ENCODE data around the gene STK4.

The STK4 gene

DNA sequence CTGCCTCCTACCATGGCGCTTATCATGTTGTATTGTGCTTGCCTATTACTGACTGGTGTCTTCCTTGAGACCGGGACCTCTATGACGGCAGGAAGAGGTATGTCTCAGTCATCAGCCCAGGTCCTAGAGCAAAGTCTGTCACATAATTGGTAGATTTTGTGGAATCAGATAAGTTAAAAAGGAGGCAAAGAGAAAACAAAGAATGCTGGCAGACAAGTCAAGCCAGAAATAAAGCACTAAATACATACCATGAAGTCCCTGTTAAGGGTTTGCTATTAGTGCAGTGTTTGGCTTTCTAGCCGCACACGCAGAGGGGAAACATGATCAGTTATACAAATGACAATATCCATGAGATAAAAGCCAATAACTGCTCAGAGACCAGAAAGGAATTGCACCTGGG is 12.1 kb upstream of the STK4 start:
- no peak for DNase-seq (ENCODE audit: low spot score)

DNA sequence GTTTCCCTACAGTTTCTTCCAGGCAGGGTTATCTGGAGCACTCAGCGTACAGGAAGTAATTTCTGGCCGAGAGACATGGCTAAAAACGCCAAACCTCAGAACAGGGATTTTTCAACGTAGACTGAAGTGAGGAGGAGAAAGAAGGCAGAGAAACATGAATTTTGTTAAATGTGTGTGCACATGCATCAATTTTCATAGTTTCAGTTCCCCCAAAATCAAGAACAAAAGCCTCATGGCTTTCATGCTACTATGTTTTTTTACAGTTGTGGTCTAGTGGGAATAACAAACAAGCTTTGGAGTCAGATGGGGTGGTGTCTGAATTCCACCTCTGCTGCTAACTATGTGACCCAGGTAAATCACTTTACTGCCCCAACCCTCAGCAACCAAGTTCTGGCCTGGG is 11.0 kb upstream of the STK4 start:
- DNase-seq (ENCODE audit: low spot score): no peak

DNA sequence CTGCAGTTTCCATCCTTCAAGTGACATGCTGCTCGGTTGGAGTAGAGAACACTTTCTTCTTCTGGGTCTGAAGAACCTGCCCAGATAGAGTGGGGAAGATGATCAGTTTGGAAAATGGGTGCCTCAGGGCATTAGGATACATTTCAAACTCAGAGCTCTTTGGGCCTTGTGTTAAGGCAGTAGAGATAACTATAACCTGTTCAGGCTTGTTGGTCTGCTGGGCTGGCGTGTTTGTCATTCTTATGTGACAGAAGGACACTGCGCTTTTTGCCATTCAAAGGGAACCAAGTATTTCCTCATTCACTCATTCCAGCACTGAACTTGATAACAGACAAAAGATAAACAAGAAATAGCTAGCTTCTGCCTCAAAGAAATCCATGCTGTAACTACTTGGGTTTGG is 9.9 kb upstream of the STK4 start:
- DNase-seq (ENCODE audit: low spot score): no peak

DNA sequence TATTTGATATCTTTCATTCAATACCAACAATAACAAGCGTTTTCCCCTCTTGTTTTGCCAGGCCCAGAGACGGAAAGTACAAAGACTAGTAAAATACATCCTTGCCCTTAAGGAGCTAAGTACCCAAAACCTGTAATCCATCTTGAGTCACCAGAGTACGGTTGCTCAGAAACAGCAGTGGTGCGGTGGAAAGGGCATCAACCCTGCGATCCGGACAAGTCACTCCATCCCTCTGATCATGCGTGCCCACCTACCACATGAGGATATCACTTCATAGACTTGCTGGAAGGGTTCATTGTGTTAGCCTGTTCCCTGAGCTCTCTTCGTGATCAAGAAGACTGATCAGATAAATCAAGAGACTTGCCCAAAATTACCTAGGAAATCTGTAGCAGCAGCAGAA is 8.0 kb upstream of the STK4 start:
- no peak for DNase-seq (ENCODE audit: low spot score)

DNA sequence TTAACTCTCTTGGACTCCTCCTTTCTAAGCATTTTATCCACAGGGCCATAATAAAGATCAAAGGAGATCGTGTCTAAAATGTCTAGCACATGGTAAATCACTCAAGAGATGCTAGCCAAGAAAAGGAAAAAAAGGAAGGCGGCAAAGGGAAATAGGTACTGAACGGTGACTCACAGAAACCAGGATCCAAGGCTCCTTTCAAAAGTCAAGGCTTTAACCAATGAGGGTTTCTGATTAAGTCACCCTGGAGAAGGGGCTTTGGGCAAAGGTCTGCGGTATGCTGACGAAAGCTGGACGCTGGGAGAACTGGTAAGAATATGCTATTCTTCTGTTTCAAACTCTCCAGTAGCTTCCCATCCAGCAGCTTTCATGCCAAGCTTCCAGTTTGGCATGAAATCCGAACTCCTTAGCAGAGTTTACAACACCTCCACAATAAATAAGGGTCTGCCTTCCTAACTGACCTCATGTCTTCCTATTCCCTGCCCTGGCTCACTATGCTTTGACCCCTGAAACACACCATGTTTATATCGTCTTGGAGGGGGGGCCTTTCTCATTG is 7.2 kb upstream of the STK4 start:
- no peak for DNase-seq (ENCODE audit: low spot score)

DNA sequence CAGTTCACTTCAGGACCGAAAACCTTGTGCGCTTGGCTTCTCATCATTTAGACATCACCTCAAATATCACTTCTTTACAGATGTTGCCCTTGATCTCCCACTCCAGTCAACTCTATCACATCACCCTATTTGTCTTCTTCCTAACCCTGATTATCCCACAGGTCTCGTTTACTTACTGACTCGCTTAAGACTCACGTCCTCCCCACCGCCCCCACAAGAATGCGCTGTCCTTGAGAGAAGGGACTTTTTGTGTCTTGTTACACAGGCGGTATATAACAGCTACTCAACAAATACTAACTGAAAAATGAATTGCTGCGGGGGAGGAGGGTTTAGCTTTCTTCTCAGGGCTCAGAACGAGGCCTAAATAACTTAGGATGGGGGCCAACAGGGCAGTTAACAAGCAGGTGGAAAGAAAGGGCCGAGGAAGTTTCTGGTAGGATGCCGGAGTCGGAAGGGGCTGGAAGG is 6.6 kb upstream of the STK4 start:
- peak; percentile 52 for DNase-seq (ENCODE audit: low spot score)

DNA sequence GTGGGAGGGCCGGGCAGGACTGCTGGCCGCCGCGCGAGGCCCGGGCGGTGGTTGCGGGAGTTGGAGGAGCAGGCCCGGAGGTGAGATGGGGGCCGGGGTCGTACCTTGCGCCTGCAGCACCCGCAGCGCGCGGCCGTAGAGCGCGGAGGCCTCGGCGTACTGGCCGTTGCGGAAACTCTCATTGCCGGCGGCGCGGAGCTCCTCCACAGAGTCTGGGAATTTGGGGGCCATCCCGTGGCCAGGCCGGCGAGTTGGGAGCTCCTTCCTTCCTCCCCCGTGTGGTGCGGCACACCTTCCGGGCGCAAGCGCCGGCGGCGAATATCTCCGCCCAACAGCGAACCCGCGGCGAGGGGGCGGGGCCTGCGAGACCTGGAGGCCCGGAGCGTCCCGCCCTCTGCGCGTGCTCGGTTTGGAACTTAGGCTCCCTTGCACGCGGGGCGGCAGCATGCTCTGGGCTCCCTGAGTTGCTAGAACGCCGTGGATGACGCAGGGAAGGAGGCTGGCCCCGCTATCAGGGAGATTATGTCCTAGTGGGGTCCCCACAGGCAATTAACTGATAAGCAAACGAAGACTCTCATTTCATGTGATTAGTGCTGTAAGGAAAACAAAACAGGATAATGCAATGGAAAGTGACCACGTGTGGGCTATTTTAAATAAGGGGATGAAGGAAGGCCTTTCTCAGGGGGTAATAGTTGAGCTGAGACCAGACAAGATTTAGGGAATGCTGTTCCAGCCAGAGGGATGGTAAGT is 6.0 kb upstream of the STK4 start, which contains the start of gene TOMM34:
TSS of gene TOMM34 (minus strand) at position 295 of the 750 bp plus-strand sequence. CDS start at position 231, 64 bp downstream.
- peak; percentile 99 for DNase-seq (ENCODE audit: low spot score)

DNA sequence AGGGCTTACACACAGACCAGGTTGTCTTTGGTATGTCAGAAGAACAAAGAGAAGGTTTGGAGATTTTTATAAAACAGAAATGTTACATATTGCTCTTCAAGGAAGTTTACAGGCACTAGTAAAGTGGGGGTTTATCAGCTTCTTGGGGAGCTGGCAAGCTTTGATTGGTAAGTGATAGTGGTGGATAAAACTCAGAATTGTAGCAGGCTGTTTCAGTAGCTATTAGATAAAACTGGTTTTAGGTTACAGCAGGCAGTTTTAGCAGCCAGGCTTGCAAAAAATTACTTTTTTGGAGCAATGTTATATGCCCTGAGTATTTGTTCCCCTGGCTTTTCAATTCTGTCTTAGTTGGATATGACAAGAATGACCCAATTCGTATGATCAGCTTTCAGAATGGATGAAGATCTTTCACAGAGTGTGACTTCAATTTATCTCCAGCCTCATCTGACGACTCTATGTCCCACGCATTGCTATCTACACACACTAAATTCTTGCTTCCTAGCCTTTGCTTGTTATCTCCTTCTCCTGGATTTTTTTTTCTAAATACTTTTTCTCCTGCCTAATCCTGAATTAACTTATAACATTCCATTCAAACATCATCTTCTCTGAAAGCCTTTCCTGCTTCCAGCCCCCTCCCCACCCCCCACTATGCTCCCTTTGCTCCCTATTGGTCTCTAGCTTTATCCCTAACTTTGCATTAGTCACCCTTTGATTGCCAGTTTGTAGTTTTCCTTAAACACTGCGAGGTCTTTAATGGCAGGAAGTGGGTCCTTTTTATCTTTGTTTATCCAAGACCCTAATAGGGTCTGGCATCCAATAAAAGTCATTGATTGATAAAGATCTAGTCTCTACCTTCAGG is 5.1 kb upstream of the STK4 start:
- no peak for DNase-seq (ENCODE audit: low spot score)

DNA sequence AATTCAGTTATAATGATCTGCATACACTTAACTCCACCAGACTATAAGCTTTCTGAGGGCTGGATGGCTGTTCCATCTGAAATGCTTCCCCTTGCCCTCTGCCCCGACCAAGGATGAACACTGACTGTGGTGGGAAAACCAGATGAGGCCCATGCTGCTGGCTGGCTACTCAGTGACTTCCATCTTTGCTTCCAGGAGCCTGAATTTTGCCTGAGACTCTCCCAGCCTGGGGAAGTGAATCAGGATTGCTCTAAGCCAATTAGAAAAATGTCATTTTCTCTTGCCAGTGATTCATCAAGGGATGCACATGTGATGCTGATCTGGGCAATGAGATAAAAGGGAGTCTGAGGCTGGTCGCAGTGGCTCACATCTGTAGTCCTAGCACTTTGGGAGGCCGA is 4.4 kb upstream of the STK4 start:
- DNase-seq (ENCODE audit: low spot score): peak; percentile 74

DNA sequence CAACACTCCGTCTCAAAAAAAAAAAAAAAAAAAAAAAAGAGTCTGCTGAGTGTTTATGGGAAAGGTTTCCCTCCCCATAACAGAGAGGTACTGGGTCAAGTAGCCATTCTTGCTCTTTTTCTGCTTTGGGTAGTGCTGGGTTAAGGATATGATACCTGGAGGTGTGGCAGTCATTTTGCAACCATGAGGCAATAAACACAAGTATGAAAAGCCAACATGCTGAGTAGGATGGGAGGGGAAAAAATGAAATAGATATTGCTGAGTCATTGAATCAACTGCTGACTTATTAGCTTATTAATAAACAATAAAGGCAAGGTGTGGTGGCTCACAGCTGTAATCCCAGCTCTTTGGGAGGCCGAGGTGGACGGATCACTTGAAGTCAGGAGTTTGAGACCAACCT is 3.8 kb upstream of the STK4 start:
- no peak for DNase-seq (ENCODE audit: low spot score)

DNA sequence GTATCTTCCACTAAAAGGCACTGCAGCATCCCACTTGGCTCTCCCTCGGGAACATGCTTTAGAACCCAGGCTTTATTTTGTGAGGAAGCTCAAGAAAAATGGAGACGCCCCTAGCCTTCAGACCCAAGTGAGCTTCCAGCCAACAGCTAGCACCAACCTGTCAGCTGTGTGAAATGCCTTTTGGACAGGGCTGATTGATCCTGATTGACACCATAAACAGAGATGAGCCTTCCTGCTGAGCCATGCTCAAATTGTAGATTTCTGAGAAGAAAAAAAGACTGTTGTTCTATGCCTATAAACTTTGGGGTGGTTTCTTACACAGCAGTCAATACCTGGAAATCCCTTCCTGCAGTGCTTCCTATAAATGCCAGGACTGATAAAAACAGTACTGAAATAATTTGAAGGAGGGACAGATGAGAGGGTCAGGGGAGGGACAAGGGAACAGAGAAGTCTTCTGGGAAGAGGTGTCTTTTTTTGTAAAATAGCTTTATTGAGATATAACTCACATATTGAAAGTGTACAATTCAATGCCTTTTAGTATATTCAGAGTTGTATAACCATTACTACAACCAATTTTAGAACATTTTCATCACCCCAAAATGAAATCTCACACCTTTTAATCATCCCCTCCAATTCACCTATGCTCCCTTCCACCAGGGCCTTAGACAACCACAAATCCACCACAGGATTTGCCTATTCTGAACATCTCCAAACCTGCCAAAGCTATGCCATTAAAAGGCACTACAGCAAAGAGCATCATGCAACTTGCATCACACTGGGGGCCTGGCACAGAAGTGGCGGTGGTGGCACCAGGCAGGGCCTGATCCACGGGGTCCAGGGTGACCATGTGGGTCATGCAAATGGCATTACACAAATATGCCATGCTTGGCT is 2.7 kb upstream of the STK4 start:
- no peak for DNase-seq (ENCODE audit: low spot score)

DNA sequence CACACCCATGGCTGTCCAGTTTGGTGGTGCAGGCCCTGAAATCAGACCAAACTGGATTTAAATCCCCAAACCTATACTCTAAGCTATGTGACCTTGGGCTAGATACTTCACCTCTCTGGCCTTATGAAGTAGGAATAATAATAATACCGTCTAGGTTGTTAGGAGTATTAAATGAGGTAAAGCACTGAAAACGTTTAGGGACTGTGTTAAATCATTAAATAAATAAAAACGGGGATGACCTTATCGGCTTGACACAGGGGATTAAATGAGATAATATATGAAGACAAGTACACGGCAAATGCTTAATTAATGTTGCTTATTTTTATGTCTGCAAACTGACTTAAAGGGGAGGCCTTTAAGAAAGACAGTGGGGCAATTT is 672 bp upstream of the STK4 start:
- no peak for DNase-seq (ENCODE audit: low spot score)

DNA sequence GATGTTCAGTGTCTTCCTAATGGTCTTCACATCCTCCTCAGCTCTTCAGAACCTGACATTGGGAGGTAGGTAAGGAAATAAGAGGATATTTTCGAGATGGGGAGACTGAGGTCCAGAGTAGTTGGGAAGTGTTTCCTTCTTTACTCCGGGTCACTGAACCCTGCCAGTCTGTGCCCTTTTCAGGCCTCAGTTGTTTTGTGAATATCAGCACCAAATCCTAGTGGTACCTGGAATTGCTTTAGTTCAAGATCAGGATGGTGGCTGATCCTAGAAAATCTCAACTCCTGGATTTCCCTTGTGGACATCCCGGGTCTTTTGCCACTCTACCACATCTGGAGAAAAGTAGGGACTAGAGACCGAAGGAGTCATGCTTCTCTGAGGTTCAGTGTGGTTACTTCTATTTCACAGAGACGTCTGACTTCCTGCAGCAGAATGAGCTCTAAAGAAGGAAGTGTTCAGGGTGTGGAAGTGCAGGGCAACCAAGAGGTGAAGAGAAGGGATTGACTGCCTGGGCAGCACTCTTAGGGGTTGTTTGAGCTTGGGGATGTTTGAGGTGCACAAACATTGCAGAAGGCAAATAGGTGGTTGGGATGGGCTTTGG is 995 bp downstream of the STK4 start:
- DNase-seq (ENCODE audit: low spot score): no peak

DNA sequence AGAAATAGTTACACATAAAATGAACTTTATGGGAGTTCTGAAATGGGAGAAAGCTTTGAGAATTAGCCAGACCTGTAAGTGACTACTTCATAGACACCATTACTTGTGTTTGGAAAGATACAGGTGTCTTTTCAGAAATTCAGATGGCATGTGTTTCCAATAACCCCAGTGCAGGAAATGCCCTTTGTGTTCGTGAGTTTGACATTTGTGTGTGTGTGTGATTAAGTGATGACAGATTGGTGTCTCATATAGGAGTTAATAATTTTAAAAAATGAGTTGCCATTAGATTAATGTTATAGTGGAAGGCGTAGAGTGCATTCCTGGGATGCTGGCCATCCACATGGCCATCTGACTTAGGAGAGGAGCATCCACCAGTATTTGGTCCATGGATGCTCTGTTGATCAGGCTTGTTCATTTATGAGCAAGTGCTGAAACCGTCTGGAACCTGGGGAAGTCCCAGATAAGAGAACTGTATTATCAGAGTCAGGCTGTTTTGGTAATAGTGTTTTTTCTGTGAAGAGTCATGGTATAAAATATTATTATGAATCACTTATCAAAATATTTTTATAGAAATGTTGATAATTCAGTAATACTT is 3.1 kb downstream of the STK4 start:
- DNase-seq (ENCODE audit: low spot score): no peak

DNA sequence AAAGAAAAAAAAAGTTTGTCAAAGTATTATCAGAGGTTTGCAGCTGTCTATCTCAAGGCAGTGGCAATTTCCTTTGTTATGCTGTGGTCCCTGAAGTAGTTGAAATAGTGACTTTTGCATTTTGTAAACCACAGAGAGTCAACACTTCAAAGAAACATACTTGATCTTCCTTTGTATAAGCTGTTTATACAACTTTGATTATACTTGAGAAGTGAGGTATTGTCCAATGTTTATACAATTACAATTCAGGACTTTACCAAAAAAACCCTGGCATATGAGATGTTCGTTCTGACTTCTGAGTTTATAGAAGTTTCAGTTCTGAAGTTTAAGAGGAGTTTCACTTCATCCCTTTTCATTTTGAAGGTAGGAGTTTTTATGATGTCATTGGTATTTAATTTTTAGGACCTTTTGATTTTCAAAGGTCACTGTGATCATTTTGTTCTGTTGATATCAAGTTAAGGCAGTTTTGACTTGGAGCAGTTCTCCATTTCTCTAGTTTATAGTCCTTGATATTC is 4.0 kb downstream of the STK4 start:
- DNase-seq (ENCODE audit: low spot score): no peak

DNA sequence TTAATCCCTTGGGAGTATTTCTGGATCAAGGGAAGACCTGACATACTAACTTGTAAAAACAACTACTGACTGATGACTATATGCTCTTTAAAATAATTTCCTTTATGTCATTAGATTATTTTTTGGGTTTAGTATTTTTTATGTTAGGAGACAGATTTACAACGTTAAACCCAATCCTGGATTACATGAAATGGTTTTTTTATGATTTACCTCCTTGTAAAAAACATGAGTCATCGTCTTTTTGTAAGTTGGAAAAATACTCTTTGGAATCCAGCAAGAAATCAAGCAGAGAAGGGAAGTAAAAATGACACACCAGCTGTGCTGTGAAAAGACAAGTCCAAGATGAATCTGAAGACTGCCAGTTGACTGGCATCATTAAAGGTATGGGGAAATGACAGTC is 6.7 kb downstream of the STK4 start:
- no peak for DNase-seq (ENCODE audit: low spot score)

DNA sequence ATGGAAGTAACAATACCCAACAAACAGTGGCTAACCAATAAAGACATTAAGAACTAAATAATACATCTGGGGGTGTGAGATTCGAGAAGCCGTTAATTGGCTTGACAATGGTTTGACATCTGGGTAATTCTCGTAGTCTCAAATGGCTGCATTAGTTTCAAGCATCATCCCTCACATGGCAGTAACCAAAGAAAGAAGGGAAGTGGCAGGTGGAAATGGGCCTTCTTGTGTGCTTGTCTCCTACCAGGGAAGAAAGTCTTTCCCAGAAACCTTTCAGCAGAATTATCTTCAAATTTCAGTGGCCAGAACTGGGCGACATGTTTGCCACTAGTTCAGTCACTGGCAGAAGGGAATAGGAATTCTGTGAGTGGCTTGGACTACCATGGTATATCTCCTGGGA is 10.4 kb downstream of the STK4 start:
- DNase-seq (ENCODE audit: low spot score): no peak

DNA sequence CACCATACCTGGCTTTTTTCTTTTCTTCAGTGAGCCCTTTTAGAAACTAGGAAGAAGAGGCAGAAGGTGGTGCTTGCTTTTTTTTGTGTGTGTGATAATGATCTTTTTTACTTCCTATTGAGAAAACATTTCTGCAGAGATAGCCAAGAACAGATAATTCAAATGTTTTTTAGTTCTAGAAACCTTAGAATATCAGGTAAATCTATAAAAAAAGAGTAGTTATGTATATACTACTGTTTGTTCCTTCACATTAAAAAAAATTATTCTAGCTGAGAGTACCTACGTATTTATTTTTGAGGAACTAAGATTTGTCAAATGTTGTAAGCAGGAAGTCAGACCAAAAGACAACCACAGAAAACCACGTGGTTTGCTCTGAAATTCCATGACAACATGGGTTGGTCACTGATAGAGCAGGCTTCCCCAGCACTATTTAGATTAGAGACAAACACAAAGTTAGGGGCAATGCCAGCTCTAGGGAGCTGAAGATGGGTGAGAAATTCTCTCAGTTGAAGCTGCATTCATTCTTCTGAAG is 12.8 kb downstream of the STK4 start:
- DNase-seq (ENCODE audit: low spot score): peak; percentile 59

DNA sequence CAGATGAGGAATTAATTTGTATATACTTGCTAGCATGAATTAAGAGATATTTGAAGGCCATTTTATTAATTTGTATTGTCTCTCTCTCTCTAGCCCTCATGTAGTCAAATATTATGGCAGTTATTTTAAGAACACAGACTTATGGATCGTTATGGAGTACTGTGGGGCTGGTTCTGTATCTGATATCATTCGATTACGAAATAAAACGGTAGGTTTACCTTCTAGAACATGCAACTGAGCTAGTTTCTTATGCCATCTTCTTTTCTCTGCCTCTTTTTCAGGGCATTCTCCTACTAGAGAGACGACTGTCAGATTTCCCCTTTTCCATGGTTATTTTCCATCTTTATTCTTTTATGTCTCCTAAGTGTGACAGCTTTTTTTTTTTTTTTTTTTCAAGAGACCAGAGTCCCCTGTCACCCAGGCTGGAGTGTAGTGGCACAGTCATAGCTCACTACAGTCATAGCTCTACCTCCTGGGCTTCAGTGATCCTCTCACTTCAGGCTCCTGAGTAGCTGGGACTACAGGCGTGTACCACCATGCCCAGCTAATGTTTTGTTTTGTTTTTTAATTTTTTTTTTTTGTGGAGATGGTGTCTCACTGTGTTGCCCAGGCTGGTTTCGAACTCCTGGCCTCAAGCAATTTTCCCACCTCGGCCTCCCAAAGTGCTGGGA is 15.6 kb downstream of the STK4 start:
- no peak for DNase-seq (ENCODE audit: low spot score)

DNA sequence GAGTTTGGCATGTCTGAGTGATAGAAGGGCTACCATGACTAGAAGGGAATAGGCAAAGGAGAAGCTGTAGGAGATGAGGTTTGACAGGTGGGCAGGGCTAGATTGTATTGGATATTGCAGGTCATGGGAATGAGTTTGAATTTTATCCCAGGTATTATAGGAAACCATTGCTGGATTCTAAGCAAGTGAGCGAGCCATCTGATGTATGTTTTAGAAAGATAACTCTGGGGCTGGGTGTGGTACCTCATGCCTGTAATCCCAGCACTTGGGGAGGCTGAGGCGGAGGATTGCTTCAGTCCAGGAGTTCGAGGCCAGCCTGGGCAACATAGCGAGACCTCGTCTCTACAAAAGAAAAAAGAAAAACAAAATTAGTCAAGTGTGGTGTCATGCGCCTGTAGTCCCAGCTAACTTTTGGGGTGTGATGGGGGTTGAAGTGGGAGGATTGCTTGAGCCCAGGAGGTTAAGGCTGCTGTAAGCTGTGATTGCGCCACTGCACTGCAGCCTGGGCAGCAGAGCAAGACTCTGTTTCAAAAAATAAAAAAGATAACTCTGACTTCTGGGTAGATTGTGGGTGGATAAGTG is 16.9 kb downstream of the STK4 start:
- no peak for DNase-seq (ENCODE audit: low spot score)

Data from AG08396 (cell line).